Measurements from ENCODE around the gene MAPRE3.
A peak's percentile ranks its signal among the peaks of the same experiment; 100 is the strongest.

MAPRE3 gene

DNA sequence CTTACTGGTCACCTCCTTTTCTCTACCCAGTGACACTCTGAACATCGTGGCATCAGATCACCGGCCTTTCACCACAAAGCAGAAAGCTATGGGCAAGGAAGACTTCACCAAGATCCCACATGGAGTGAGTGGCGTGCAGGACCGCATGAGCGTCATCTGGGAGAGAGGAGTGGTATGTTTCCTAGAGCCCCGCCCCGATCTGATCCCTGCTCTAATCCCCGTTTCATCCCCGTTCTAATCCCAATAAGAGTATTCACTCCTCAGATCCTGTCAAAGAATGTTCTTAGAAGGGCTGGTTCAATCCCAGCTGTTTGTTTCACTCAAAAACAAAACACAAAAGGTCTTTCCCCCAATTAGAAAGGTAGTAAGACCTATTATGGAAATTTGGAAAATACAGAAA lies 30.4 kb upstream of the MAPRE3 start:
- H3K27ac ChIP-seq (ENCODE audit: low read depth, low read length) = no peak overlapping the region
- no peak overlapping the region for H2AFZ ChIP-seq (ENCODE audit: low read depth, low read length, severe bottlenecking)
- TF ChIP-seq EZH2phosphoT487 (conservative IDR thresholded peaks at IDR 0.05; ENCODE audit: low read length) = no peak
- TF ChIP-seq, protein P1, sequence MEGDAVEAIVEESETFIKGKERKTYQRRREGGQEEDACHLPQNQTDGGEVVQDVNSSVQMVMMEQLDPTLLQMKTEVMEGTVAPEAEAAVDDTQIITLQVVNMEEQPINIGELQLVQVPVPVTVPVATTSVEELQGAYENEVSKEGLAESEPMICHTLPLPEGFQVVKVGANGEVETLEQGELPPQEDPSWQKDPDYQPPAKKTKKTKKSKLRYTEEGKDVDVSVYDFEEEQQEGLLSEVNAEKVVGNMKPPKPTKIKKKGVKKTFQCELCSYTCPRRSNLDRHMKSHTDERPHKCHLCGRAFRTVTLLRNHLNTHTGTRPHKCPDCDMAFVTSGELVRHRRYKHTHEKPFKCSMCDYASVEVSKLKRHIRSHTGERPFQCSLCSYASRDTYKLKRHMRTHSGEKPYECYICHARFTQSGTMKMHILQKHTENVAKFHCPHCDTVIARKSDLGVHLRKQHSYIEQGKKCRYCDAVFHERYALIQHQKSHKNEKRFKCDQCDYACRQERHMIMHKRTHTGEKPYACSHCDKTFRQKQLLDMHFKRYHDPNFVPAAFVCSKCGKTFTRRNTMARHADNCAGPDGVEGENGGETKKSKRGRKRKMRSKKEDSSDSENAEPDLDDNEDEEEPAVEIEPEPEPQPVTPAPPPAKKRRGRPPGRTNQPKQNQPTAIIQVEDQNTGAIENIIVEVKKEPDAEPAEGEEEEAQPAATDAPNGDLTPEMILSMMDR (IDR thresholded peaks at IDR 0.05; ENCODE audit: insufficient read depth, low read length, poor library complexity, severe bottlenecking) = no peak
- H3K36me3 ChIP-seq (ENCODE audit: low read length) = no peaks in the 10 kb centered on the region
- no peaks in the 10 kb centered on the region for H3K27me3 ChIP-seq (ENCODE audit: low read length)
- H3K9me2 ChIP-seq (replicated peaks; ENCODE audit: insufficient read depth, low read length) = no peaks in the 10 kb centered on the region
- no peaks in the 10 kb centered on the region for H3F3A ChIP-seq (ENCODE audit: insufficient read depth)
- H3K4me2 ChIP-seq (ENCODE audit: low read depth, low read length, poor library complexity, severe bottlenecking) = no peak overlapping the region
- no peaks in the 10 kb centered on the region for H4K20me1 ChIP-seq (ENCODE audit: low read depth, low read length)
- no peak overlapping the region for H3K9ac ChIP-seq (ENCODE audit: low read length)
- no peaks in the 10 kb centered on the region for H3K79me2 ChIP-seq (ENCODE audit: insufficient read depth, low read length)
- H3K9me3 ChIP-seq (ENCODE audit: insufficient read depth, low read length) = no peaks in the 10 kb centered on the region
- no peak overlapping the region for H3K4me3 ChIP-seq (ENCODE audit: insufficient read depth, low read length, poor library complexity, severe bottlenecking)

DNA sequence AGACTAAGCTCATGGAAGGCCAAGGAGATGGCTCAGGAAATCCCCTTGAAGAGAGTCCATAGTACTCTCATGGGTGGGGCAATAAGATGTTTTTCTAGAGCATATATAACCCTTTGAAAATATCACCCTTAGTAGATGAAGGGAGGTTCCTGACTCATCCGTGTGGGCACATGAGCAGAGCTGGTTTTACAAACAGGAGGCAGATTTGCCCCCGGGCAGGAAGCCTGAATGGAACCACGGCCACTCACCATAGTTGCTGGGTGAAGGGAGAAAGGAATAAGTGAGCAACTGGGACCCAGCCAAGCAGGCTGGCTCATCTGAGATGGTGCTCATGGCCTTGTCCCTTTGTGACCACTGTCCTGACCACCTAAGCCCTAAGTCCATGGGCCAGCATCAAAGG lies 29.0 kb upstream of the MAPRE3 start:
- Histone ChIP-seq H3K27ac (ENCODE audit: low read depth, low read length) (no peak overlapping the region), H3K4me3 (ENCODE audit: insufficient read depth, low read length, poor library complexity, severe bottlenecking) (no peak overlapping the region), H4K20me1 (ENCODE audit: low read depth, low read length) (no peaks in the 10 kb centered on the region)

DNA sequence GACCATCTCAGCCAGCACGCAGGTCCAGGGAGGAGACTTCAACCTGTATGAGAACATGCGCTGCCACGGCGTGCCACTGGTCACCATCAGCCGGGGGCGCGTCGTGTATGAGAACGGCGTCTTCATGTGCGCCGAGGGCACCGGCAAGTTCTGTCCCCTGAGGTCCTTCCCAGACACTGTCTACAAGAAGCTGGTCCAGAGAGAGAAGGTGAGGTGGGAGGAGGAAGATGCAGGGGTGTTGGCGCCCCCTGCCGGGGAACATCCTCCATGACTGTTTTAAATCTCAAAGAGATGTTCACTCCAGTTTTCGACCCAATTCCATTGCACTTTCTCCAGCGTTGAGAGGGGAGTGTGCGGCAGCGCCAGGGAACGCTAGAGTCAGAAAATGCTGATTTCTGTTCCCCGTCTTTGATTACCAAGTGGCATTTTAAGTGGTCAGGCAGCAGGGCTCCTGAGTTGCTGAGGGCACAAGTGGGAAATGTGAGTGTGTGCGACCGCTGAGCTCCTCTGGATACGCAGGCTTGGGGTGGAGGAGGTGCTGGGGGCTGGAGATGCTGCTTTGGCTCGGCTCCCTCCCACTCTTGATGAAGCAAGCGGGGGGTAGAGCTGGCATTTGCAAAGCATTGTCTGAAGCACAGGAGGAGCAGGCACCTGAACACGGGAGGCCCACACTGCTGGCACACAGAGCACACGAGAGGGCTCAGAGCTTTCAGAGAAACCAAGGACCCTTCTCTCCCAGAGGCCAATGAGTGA lies 27.7 kb upstream of the MAPRE3 start:
- Histone ChIP-seq H3K36me3 (ENCODE audit: low read length) (no peaks in the 10 kb centered on the region), H3K9me2 (replicated peaks; ENCODE audit: insufficient read depth, low read length) (no peaks in the 10 kb centered on the region), H2AFZ (ENCODE audit: low read depth, low read length, severe bottlenecking) (no peak overlapping the region), H3K4me3 (ENCODE audit: insufficient read depth, low read length, poor library complexity, severe bottlenecking) (no peak overlapping the region), H3K79me2 (ENCODE audit: insufficient read depth, low read length) (no peaks in the 10 kb centered on the region), H3K9me3 (ENCODE audit: insufficient read depth, low read length) (no peaks in the 10 kb centered on the region), H3K9ac (ENCODE audit: low read length) (no peak overlapping the region), H4K20me1 (ENCODE audit: low read depth, low read length) (no peaks in the 10 kb centered on the region), H3F3A (ENCODE audit: insufficient read depth) (no peaks in the 10 kb centered on the region), H3K4me2 (ENCODE audit: low read depth, low read length, poor library complexity, severe bottlenecking) (no peak overlapping the region), H3K27ac (ENCODE audit: low read depth, low read length) (no peak overlapping the region), H3K27me3 (ENCODE audit: low read length) (no peaks in the 10 kb centered on the region)
- TF ChIP-seq EZH2phosphoT487 (conservative IDR thresholded peaks at IDR 0.05; ENCODE audit: low read length) = no peak
- TF ChIP-seq, protein P1 (IDR thresholded peaks at IDR 0.05; ENCODE audit: insufficient read depth, low read length, poor library complexity, severe bottlenecking) = peak; percentile 52

More for the DNA sequence above, 29.0 kb upstream of the MAPRE3 start:
- Histone ChIP-seq H3K4me2 (ENCODE audit: low read depth, low read length, poor library complexity, severe bottlenecking) (no peak overlapping the region), H3K27me3 (ENCODE audit: low read length) (no peaks in the 10 kb centered on the region), H3K9me2 (replicated peaks; ENCODE audit: insufficient read depth, low read length) (no peaks in the 10 kb centered on the region), H3K9me3 (ENCODE audit: insufficient read depth, low read length) (no peaks in the 10 kb centered on the region), H3K79me2 (ENCODE audit: insufficient read depth, low read length) (no peaks in the 10 kb centered on the region), H2AFZ (ENCODE audit: low read depth, low read length, severe bottlenecking) (no peak overlapping the region), H3K9ac (ENCODE audit: low read length) (no peak overlapping the region), H3K36me3 (ENCODE audit: low read length) (no peaks in the 10 kb centered on the region), H3F3A (ENCODE audit: insufficient read depth) (no peaks in the 10 kb centered on the region)
- TF ChIP-seq EZH2phosphoT487 (conservative IDR thresholded peaks at IDR 0.05; ENCODE audit: low read length) = no peak
- TF ChIP-seq, protein P1 (IDR thresholded peaks at IDR 0.05; ENCODE audit: insufficient read depth, low read length, poor library complexity, severe bottlenecking) = no peak
